ENCODE results near the gene THSD4. TPM values are rescaled to one million over a fixed set of nuclear protein-coding genes. Genes with fewer than 3 reads are reported as not detected.

THSD4 gene
- total RNA-seq, 1 experiment from 2014 or later = 65.4 TPM

DNA sequence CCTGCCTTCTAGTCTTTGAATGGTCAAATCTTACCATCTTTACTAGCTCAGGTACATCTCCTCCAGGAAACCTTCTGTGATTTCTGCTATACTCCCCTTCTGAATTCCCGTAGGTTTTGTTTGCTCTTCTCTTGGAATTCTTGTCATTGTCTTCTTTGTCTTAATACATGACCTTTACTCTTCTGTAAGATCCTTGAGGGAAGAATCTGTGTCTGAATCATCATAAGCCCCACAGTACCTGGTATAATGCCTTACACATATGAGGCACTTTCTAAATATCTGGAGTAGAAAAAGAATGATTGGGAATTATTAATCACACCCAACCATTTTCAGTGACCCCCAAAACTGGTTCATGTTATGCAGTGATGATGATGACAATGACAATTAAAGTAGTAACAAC is 485.0 kb downstream of the THSD4 start:
- Histone ChIP-seq H3K27ac (ENCODE audit: low read length) (no peak overlapping the region), H3K9me3 (ENCODE audit: control insufficient read depth, insufficient read depth, low read depth, low read length) (no peaks in the 10 kb centered on the region), H3K27me3 (ENCODE audit: control insufficient read depth, insufficient read depth, low read length) (no peaks in the 10 kb centered on the region), H3K36me3 (ENCODE audit: control insufficient read depth, insufficient read depth, low read length) (no peaks in the 10 kb centered on the region), H3K4me1 (ENCODE audit: control insufficient read depth, insufficient read depth, low read length) (no peaks in the 10 kb centered on the region), H3K4me3 (ENCODE audit: low read depth in 2 of 2, low read length in 2 of 2) (no peak overlapping the region)
- no peak for TF ChIP-seq CTCF (IDR thresholded peaks at IDR 0.05)
- no peak for TF ChIP-seq SIN3A (IDR thresholded peaks at IDR 0.05; ENCODE audit: borderline replicate concordance, insufficient read depth, low read depth, low read length)
- TF ChIP-seq TCF7L2 (IDR thresholded peaks at IDR 0.05; ENCODE audit: low read depth, low read length) = no peak
- TF ChIP-seq POLR2AphosphoS5 (IDR thresholded peaks at IDR 0.05; ENCODE audit: low read depth, low read length) = no peak
- TF ChIP-seq, protein P1, sequence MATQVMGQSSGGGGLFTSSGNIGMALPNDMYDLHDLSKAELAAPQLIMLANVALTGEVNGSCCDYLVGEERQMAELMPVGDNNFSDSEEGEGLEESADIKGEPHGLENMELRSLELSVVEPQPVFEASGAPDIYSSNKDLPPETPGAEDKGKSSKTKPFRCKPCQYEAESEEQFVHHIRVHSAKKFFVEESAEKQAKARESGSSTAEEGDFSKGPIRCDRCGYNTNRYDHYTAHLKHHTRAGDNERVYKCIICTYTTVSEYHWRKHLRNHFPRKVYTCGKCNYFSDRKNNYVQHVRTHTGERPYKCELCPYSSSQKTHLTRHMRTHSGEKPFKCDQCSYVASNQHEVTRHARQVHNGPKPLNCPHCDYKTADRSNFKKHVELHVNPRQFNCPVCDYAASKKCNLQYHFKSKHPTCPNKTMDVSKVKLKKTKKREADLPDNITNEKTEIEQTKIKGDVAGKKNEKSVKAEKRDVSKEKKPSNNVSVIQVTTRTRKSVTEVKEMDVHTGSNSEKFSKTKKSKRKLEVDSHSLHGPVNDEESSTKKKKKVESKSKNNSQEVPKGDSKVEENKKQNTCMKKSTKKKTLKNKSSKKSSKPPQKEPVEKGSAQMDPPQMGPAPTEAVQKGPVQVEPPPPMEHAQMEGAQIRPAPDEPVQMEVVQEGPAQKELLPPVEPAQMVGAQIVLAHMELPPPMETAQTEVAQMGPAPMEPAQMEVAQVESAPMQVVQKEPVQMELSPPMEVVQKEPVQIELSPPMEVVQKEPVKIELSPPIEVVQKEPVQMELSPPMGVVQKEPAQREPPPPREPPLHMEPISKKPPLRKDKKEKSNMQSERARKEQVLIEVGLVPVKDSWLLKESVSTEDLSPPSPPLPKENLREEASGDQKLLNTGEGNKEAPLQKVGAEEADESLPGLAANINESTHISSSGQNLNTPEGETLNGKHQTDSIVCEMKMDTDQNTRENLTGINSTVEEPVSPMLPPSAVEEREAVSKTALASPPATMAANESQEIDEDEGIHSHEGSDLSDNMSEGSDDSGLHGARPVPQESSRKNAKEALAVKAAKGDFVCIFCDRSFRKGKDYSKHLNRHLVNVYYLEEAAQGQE (IDR thresholded peaks at IDR 0.05; ENCODE audit: insufficient read depth in 1 of 2, low read depth in 2 of 2, low read length in 1 of 2) = no peak
- intact Hi-C loops (cut with micrococcal nuclease; ENCODE audit: unreplicated experiment) = no loop called here
- BruUV-seq (replicated peaks) = no TSS peak
- ChIA-PET POLR2A (no interaction called here), CTCF (no interaction called here)
- no peak for ATAC-seq
- in situ Hi-C loops (cut with HindIII; ENCODE audit: low pct_unique_long_range_greater_than_20kb, low sequenced_read_pairs) = no loop called here
- no peak for DNase-seq (ENCODE audit: low read depth, low spot score)

DNA sequence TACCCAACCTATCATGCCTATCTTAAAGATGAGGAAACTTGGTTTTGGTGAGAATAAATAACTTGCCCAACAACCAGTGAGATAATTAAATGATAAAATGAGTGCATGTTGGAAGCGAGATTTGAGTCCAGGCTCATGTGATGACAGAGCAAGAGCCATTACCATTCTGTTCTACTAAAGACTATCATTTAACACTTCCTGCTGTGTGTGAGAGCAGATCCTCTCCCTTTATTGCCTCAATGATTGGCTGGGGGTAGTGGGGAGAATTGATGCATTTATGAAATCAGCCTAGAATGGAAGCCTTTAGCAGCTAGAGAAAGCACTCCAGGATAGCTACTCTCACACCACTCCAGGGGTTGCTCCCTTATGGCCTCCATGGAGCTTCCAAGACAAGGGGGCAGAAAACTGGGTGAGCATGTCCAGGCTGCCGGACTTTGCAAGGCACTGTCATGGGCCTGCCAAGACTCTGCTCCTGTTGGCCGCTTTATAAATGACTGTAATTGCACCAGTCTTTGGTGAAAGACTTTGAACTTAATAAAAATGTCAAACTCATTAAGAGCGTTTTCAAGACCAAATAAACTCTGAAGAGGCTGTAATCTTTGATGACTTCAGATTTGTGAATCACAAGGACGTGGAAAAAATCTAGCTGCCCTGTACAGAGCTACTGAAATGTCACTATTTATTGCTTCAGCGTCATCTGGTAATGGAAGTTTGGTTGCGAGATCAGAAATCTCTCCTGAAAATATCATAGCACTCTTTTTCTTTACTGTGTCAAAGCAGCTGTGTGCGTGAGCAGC is 486.0 kb downstream of the THSD4 start:
- H3K4me3 ChIP-seq (ENCODE audit: low read depth in 2 of 2, low read length in 2 of 2) = no peak overlapping the region
- in situ Hi-C loops (cut with HindIII; ENCODE audit: low pct_unique_long_range_greater_than_20kb, low sequenced_read_pairs) = no loop called here
- no TSS peak for BruUV-seq (replicated peaks)
- ChIA-PET CTCF (interaction anchor here (0.7 kb wide), 1 partner anchor 26 kb away, joined by 6 read pairs; no protein-coding TSS in a partner anchor), POLR2A (no interaction called here)
- no peaks in the 10 kb centered on the region for H3K9me3 ChIP-seq (ENCODE audit: control insufficient read depth, insufficient read depth, low read depth, low read length)
- no peaks in the 10 kb centered on the region for H3K36me3 ChIP-seq (ENCODE audit: control insufficient read depth, insufficient read depth, low read length)
- ATAC-seq (no peak), DNase-seq (ENCODE audit: low read depth, low spot score) (no peak)
- no peaks in the 10 kb centered on the region for H3K27me3 ChIP-seq (ENCODE audit: control insufficient read depth, insufficient read depth, low read length)
- no peak overlapping the region for H3K27ac ChIP-seq (ENCODE audit: low read length)
- no peaks in the 10 kb centered on the region for H3K4me1 ChIP-seq (ENCODE audit: control insufficient read depth, insufficient read depth, low read length)
- intact Hi-C loops (cut with micrococcal nuclease; ENCODE audit: unreplicated experiment) = no loop called here
- TF ChIP-seq POLR2AphosphoS5 (IDR thresholded peaks at IDR 0.05; ENCODE audit: low read depth, low read length) (no peak), CTCF (IDR thresholded peaks at IDR 0.05) (no peak), SIN3A (IDR thresholded peaks at IDR 0.05; ENCODE audit: borderline replicate concordance, insufficient read depth, low read depth, low read length) (no peak), TCF7L2 (IDR thresholded peaks at IDR 0.05; ENCODE audit: low read depth, low read length) (no peak)
- TF ChIP-seq, protein P1 (IDR thresholded peaks at IDR 0.05; ENCODE audit: insufficient read depth in 1 of 2, low read depth in 2 of 2, low read length in 1 of 2) = no peak
